Measurements from ENCODE around the gene OSTF1.
A peak's percentile ranks its signal among the peaks of the same experiment; 100 is the strongest.

GRCh38 chr9:75186767-75187380, 98.6 kb downstream of the OSTF1 start:
- TF ChIP-seq CTCF (IDR thresholded peaks at IDR 0.05; ENCODE audit: poor library complexity) (peak; percentile 80), EZH2 (IDR thresholded peaks at IDR 0.05; ENCODE audit: borderline replicate concordance) (no peak), EZH2phosphoT487 (IDR thresholded peaks at IDR 0.05; ENCODE audit: low read depth, severe bottlenecking, unreplicated experiment) (no peak)

Data from hepatocyte (in vitro differentiated cells).